Cardiac fibroblast (primary cell): ENCODE results near the gene MUL1.
A peak's percentile ranks its signal among the peaks of the same experiment; 100 is the strongest.

ENCODE experiments used
- DNase-seq, 2 donors: peaks; one replicate each; pipeline versions ENCODE4 v3.0.0 to v3.0.0-alpha.2; 2010; ENCODE audit warnings: low read depth in 2 of 2
- H3K4me3 ChIP-seq, 2 donors: replicated peaks in 1 of 2; 1 replicate in 1 of 2; 2 replicates in 1 of 2; pipeline ENCODE4 v1.5.1; 2011; ENCODE audit warnings: low read depth in 2 of 2, low read length in 2 of 2, mild to moderate bottlenecking in 2 of 2, moderate library complexity in 1 of 2
- CTCF ChIP-seq: IDR thresholded peaks from one replicate; pipeline ENCODE4 v1.5.1; 2011; ENCODE audit warnings: low read depth, mild to moderate bottlenecking, low read length, inconsistent platforms

MUL1 gene

GRCh38 chr1:20546637-20547036 is 38.7 kb upstream of the MUL1 start:
- TF ChIP-seq CTCF = no peak
- DNase-seq = no peak
- H3K4me3 ChIP-seq = no peak overlapping the region

- TF ChIP-seq CTCF = no peak
- peak; percentile 31 to 37 for DNase-seq
- H3K4me3 ChIP-seq = no peak overlapping the region
Observed at GRCh38 chr1:20540281-20540680, 32.3 kb upstream of the MUL1 start.

DNA sequence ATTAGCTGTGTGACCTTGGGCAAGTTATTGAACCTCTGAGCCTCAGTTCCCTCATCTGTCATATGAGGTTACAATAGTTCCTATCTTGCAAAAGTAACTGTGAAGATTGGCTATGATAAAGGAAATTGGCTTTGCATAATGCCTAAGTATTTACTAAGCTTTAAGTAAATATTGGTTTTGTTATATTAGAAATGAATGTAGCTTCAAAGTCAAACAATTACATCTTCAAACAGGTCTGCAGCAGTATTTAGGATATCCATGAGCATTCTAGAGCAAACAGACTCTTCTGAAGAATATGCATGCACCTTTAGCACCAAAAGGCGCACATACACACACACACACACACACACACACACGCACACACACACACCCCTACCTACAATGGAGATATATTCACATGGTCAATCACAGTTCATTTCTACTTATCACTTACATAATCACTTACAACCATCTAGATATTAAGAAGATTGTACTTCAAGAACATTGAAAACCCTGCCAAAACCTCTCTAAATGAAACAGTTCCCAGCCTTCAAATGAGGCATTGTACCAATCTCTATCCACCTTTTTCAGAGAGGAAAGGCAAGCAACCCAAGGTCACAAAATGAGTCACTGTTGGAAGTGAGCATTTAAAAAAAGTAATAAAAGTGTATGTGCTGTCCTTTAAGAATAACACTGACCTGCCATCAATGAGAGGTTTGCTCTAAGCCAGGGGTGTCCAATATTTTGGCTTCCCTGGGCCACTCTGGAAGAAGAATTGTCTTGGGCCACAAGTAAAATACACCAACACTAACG is 31.0 kb upstream of the MUL1 start:
- DNase-seq = no peak
- no peak for TF ChIP-seq CTCF
- H3K4me3 ChIP-seq = no peak overlapping the region

- DNase-seq = no peak
- no peak for TF ChIP-seq CTCF
Observed at GRCh38 chr1:20538227-20538626, 30.3 kb upstream of the MUL1 start.

GRCh38 chr1:20534659-20535417 is 26.9 kb upstream of the MUL1 start:
- no peak for DNase-seq
- no peak overlapping the region for H3K4me3 ChIP-seq
- TF ChIP-seq CTCF = no peak

More at GRCh38 chr1:20538227-20538626, 30.3 kb upstream of the MUL1 start:
- no peak overlapping the region for H3K4me3 ChIP-seq

DNA sequence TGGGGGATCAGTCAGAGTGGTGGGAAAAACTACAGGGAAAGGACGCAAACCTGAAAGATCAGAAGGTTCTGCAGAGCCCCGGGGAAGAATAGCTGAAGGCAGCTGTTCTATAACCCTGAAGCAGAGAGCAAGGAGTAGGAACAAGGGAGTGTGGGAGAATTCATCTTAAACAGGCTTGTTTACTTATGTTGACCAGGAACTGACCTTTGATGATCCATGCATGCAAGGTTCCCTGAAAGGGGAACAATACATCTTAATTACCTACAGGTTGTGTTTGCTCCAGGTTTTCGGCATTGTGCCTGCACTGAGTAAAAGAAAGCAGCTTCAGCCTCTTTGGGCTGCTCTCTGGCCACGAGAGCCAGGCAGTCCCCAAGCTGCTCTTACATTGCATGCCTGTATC is 25.7 kb upstream of the MUL1 start:
- no peak for TF ChIP-seq CTCF
- H3K4me3 ChIP-seq = no peak overlapping the region
- DNase-seq = no peak
